SIG-M5 (cell line): ENCODE data around the gene HOXD11.

Experiments used
- DNase-seq: peaks from one replicate; lab custom pipeline; 2025; lab: John Stamatoyannopoulos, UW

HOXD11 gene

GRCh38 chr2:176093145-176093897 lies 13.8 kb upstream of the HOXD11 start:
- no peak for DNase-seq

- no peak for DNase-seq
These were observed 13.2 kb upstream of the HOXD11 start for GRCh38 chr2:176093898-176094249.

DNA sequence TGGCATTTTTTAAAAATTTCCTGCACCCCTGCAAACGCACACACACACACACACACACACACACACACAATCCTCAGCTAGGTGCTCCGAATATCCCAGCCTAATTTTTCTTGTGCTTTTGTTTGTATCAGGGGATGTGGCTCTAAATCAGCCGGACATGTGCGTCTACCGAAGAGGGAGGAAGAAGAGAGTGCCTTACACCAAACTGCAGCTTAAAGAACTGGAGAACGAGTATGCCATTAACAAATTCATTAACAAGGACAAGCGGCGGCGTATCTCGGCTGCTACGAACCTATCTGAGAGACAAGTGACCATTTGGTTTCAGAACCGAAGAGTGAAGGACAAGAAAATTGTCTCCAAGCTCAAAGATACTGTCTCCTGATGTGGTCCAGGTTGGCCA lies 12.7 kb upstream of the HOXD11 start:
- DNase-seq, result no peak

GRCh38 chr2:176095421-176095820 lies 11.7 kb upstream of the HOXD11 start:
- no peak for DNase-seq

DNA sequence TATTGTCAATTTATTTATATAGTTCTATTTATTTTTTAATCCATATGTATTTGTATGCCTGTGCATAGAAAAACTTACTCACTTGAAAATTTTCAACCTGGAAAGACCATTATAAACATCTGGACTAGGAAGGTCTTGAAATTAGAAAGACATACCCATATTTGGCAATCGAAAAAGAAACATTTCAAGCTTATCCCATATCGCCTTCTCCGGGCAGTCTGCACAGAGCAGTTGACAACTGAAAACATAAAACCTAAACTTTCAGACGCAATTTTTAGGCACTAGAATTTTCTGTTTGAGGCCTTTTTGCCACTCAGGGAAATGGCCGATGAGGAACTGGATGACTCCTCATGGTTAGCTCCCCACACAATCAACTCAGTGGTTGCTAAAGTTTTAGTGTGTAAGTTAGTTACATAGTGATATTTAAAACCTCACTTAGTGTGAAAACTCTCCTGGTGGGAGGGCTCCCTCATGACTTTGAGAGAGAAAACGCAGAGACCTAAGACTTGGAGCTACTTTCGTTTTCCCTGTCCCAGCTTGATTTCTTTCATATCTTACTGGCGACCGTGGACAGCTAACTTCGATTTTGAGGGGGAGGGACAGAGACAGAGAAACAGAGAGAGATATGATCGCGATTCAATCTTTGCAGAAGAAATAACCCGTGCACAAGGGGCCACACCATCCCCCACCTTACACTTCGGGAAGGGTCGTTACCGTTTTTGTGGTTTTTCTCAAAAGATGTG lies 10.7 kb upstream of the HOXD11 start:
- DNase-seq, result no peak

- no peak for DNase-seq
These were observed 9.9 kb upstream of the HOXD11 start for GRCh38 chr2:176096986-176097819.

GRCh38 chr2:176097820-176098365 lies 9.2 kb upstream of the HOXD11 start:
- DNase-seq, result no peak

DNA sequence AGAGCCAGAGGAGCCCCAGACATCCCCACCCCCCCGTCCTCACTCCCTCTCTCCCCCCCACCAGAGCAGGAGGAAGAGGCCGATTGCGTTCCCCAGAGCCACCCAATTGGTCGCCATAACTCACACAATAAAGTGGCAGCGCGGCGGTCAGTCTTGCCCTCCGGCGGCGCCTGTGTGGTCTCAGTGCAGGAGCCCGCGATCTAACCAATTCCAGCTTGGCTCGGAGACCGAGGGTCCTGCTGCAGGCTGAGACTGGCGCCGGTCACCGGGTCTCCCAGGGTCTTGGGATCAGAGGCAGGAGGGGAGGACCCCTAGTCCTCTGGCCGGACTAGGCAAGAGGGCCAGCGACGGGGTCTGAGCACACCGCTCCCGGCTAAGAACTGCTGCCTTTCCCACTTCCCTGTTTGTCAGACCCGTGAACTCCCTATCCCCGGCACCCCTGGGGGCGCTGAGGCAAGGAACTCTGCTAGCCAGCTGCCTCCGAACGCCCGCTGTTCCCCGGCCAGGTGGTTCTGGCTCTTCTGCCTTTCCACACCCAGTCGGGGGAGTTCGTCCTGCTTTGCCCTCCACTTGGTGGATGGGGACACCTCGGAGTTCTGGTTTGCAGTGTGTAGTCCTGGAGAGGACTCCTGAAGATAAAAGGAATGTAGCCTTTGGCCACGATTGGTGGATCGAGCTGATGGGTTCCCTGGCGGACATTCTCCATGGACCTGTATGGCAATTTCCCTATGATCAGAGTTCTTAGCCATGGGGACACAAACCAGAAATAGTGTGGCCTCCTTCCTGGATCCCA lies 8.5 kb upstream of the HOXD11 start:
- no peak for DNase-seq

GRCh38 chr2:176099159-176099727 lies 7.8 kb upstream of the HOXD11 start:
- DNase-seq, result no peak

- no peak for DNase-seq
These were observed 7.1 kb upstream of the HOXD11 start, which contains the start of gene HOXD12 for GRCh38 chr2:176099728-176100546. Gene HOXD12 (plus strand): TSS chr2:176099795. CDS start chr2:176099802, 7 bp downstream.

DNA sequence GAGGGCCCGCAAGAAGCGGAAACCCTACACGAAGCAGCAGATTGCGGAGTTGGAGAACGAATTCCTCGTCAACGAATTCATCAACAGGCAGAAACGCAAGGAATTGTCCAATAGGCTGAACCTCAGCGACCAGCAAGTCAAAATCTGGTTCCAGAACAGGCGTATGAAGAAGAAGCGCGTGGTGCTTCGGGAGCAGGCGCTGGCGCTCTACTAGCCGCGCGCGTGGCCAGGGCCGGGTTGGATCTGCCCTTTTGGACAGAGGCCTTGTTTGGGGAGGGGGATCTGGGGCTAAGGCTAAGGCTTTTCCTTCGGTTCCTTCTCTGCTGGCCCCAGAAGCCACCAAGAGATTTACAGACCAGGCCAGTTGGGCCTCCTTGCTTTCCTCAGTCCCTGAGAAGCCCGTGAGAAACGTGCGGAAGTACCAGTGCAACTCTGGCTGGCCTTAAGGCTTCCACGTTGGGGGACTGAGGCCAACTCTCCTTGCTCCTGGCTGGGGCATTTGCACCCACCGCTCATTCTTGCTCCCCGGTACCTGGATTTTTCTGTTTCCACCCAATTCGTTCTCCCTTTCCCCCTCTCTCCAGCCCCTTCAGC lies 6.4 kb upstream of the HOXD11 start:
- DNase-seq, result no peak

GRCh38 chr2:176101216-176101830 lies 5.8 kb upstream of the HOXD11 start:
- no peak for DNase-seq

DNA sequence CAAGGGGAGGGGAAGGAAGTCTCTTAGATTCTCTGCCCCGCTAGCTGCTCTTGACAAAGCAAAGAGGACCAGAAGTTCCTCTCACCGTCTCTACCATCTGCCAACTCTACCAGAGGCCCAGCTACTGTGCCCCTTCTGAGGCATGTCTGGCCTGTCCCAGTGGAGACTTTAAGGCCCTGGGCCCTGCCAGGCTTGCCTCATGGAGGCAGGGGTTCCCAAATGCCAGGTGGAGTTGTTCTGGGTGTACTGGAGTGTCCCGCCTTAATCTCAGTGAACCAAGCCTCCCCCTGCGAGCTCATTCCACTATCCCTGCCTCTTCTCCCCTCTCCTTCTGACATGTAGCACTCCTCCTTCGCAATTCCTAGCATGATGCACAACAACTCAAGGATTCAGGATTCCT lies 5.2 kb upstream of the HOXD11 start:
- DNase-seq, result no peak

DNA sequence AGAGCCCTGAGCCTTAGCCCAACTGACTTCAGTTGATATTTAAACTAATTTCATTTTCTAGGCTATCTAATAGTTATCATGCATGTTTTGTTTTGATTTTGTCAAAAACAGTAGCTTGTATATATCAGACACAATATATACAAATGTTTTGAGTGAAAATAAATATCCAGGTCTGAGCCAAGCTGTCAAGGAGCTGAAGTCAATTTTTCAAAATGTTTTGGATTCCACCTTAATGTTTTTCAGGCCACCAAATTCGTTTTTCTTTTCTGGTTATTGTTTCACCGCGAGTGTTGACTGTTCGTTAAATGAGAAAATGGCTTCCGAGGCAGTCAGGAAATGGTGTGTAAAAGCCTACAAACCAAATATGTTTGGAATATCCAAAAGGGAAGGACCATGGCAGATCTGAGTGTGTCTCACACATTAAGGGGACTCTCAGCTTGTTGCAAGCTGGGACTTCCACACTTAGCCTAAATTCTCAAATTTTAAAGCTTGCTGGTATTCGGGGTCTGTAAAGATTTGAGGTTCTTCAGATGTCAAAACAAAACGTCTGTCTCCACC lies 4.7 kb upstream of the HOXD11 start:
- no peak for DNase-seq

DNA sequence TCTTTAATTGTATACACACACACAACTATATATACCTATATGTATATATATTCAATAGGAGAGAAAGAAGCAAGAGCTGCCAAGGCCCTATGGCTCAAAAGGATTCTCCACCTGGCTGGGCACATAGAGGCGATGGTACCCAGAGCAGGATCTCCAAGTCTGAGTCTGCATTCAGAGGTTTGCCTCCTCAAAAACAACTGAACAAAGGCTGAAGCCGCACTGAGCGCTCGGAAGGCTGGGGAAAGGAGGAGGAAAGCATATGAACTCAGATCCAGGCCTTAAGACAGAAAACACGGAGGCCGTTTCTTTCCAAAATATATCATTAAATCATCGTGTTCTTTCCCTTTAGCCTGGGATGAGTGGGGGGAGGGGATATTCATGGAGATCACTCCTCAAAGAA lies 3.9 kb upstream of the HOXD11 start:
- DNase-seq, result no peak

DNA sequence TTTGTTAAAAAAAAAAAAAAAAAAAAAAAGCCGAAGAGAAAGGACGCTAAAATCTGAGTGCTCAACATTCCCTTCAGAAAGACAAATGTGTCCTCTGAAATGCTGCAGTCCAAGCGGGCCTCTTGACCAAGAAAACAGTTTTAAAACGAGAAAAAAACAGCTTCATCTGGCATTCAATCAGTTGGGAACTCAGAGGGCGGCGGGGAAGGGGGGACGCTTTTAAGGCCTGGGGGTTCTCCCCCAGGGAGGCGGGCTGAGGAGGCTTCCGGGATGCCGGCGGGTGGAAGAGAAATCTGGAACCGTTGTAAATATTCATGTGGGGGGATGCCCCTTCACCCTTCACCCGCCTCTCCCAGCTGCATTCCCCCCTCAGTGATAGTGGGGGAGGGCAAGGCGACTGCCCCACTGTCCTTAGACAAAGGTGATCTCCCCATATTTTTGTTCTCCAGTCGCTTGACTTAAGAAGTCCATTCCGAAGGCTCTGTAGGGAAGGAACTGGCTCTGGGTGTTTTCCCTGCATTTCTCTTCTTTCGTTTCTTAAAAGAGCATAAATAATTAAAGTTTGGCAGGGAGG lies 3.3 kb upstream of the HOXD11 start:
- no peak for DNase-seq

GRCh38 chr2:176104316-176105077 lies 2.6 kb upstream of the HOXD11 start:
- DNase-seq, result no peak
